AG09309 (cell line): Measurements from ENCODE around the gene NAB1.

Experiments
- DNase-seq: peaks from one replicate; pipeline ENCODE4 v3.0.0-alpha.2; 2010; ENCODE audit warnings: low read depth
- H3K4me3 ChIP-seq: 2 replicates; pipeline ENCODE4 v1.5.1; 2011; ENCODE audit warnings: mild to moderate bottlenecking, low read depth, low read length, moderate library complexity; ENCODE audit not compliant: control insufficient read depth
- CTCF ChIP-seq: IDR thresholded peaks from 2 replicates; pipeline ENCODE4 v1.5.1; 2011; ENCODE audit warnings: mild to moderate bottlenecking, low read depth, low read length, inconsistent platforms; ENCODE audit not compliant: insufficient read depth, control insufficient read depth; ENCODE audit errors: missing control alignments

The NAB1 gene

GRCh38 chr2:190651413-190651812, 2.5 kb downstream of the NAB1 start:
- no peak for TF ChIP-seq CTCF
- H3K4me3 ChIP-seq, result no peak overlapping the region
- no peak for DNase-seq

- no peak for TF ChIP-seq CTCF
- DNase-seq, result no peak
- H3K4me3 ChIP-seq, result no peak overlapping the region
These were observed 4.3 kb downstream of the NAB1 start for GRCh38 chr2:190653231-190653630.

GRCh38 chr2:190653931-190654330, 5.0 kb downstream of the NAB1 start:
- TF ChIP-seq CTCF, result no peak
- DNase-seq, result no peak
- no peak overlapping the region for H3K4me3 ChIP-seq

GRCh38 chr2:190655113-190655512, 6.2 kb downstream of the NAB1 start:
- TF ChIP-seq CTCF, result no peak
- no peak for DNase-seq
- H3K4me3 ChIP-seq, result no peak overlapping the region

GRCh38 chr2:190655570-190655969, 6.7 kb downstream of the NAB1 start:
- no peak for DNase-seq
- TF ChIP-seq CTCF, result no peak
- no peak overlapping the region for H3K4me3 ChIP-seq

- no peak for DNase-seq
- TF ChIP-seq CTCF, result no peak
- H3K4me3 ChIP-seq, result no peak overlapping the region
These were observed 7.4 kb downstream of the NAB1 start for GRCh38 chr2:190656301-190656700.
